ENCODE results near the gene IPPK.
"Not testable (repeated sequence)": the region's sequence is repeated elsewhere in the genome, so short reads cannot be mapped to it uniquely, and the experiment has no call there.

IPPK gene

GRCh38 chr9:92576175-92576574, 93.8 kb downstream of the IPPK start:
- DNase-seq: no peak

DNA sequence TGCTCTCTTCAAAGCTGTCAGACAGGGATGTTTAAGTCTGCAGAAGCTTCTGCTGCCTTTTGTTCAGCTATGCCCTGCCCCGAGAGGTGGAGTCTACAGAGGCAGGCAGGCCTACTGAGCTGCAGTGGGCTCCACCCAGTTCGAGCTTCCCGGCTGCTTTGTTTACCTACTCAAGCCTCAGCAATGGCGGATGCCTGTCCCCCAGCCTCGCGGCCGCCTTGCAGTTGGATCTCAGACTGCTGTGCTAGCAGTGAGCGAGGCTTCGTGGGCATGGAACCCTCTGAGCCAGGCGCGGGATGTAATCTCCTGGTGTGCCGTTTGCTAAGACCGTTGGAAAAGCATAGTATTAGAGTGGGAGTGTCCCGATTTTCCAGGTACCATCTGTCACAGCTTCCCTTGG, 96.3 kb downstream of the IPPK start:
- DNase-seq: not testable (repeated sequence)

DNA sequence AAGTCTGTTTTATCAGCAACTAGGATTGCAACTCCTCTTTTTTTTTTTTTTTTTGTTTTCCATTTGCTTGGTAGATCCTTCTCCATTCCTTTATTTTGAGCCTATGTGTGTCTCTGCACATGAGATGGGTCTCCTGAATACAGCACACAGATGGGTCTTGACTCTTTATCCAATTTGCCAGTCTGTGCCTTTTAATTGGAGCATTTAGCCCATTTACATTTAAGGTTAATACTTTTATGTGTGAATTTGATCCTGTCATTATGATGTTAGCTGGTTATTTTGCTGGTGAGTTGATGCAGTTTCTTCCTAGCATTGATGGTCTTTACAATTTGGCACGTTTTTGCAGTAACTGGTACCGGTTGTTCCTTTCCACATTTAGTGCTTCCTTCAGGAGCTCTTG, 98.1 kb downstream of the IPPK start:
- not testable (repeated sequence) for DNase-seq

DNA sequence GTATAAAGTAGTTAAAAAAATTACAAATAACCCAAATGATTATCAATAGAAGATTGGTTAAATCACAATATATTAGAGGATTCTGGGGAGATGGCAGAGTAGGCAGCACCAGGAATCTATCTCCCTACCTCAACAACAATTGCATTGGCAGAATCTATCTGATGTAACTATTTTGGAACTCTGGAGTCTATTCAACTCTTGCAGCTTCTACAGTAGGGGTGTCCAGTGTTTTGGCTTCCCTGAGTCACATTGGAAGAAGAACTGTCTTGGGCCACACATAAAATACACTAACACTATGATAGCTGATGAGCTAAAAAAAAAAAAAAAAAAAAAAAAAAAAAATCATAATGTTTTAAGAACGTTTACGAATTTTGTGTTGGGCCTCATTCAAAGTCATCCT, 104.9 kb downstream of the IPPK start:
- DNase-seq: no peak

DNA sequence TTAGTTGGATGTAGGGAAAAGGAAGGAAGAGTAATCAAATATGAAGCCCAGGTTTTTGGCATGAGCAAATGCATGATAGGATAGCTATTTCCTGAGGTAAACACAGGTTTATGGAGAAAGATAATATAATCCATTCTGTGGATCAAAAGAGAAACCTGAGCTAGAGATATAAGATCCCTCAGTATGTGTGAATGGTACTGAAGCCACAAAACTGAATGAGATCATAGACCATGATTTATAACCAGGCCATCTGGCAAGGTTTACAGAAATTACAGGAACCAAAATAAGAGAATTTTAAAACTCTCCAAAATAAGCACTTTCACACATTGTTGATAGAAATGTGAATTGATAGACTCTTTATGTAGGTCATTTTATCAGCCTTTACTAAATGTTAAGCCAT, 105.4 kb downstream of the IPPK start:
- no peak for DNase-seq
